Neural cell (in vitro differentiated cells): ENCODE measurements around the gene BMP7. TPM values are rescaled to one million over a fixed set of nuclear protein-coding genes. Genes with fewer than 3 reads are reported as not detected.

ENCODE experiments used
- H2AFZ ChIP-seq: fragments of 200-600, 300-800 bp; sonication (generic), shearing (Covaris generic); 2 replicates; pipeline ENCODE4 v1.6.0; 2014; ENCODE audit warnings: low read depth, mild to moderate bottlenecking, antibody characterized with exemption, low read length, moderate library complexity
- H3F3A ChIP-seq: fragments of 200-600 bp; shearing (Covaris generic); 2 replicates; pipeline ENCODE4 v1.6.1; 2016; ENCODE audit warnings: mild to moderate bottlenecking, moderate library complexity, mixed read lengths, antibody characterized with exemption, low read length; ENCODE audit not compliant: insufficient read depth, poor library complexity, severe bottlenecking
- H3K27ac ChIP-seq: fragments of 200-600, 300-800 bp; sonication (generic), shearing (Covaris generic); 2 replicates; pipeline ENCODE4 v1.5.1; 2014; ENCODE audit warnings: mild to moderate bottlenecking, low read length, moderate library complexity
- H3K27me3 ChIP-seq: fragments of 300-800, 200-600 bp; sonication (generic), shearing (Covaris generic); 2 replicates; pipeline ENCODE4 v1.6.0; 2014; ENCODE audit warnings: mild to moderate bottlenecking, low read depth, low read length, moderate library complexity; ENCODE audit not compliant: insufficient read depth
- H3K36me3 ChIP-seq: fragments of 300-800, 200-600 bp; sonication (generic), shearing (Covaris generic); 2 replicates; pipeline ENCODE4 v1.5.1; 2014; ENCODE audit warnings: mild to moderate bottlenecking, antibody characterized with exemption, low read length, moderate library complexity; ENCODE audit not compliant: insufficient read depth
- H3K4me2 ChIP-seq: fragments of 300-800, 200-600 bp; sonication (generic), shearing (Covaris generic); 2 replicates; pipeline ENCODE4 v1.6.0; 2014; ENCODE audit warnings: mild to moderate bottlenecking, low read length
- H3K4me3 ChIP-seq: fragments of 300-800, 200-600 bp; sonication (generic), shearing (Covaris generic); 2 replicates; pipeline ENCODE4 v1.5.1; 2014; ENCODE audit warnings: mild to moderate bottlenecking, low read length, moderate library complexity
- H3K79me2 ChIP-seq: fragments of 200-600 bp; shearing (Covaris generic); replicated peaks from 2 replicates; pipeline ENCODE4 v1.6.0; 2014; ENCODE audit warnings: mild to moderate bottlenecking, low read length, moderate library complexity; ENCODE audit not compliant: insufficient read depth
- H3K9ac ChIP-seq: fragments of 300-800, 200-600 bp; sonication (generic), shearing (Covaris generic); 2 replicates; pipeline ENCODE4 v1.6.1; 2016; ENCODE audit warnings: mild to moderate bottlenecking, low read length, mixed read lengths
- H3K9me2 ChIP-seq: fragments of 200-600 bp; shearing (Covaris generic); 2 replicates; pipeline ENCODE4 v1.6.1; 2016; ENCODE audit warnings: mild to moderate bottlenecking, low read length, mixed read lengths; ENCODE audit not compliant: insufficient read depth
- H3K9me3 ChIP-seq: fragments of 200-600, 300-800 bp; sonication (generic), shearing (Covaris generic); 2 replicates; pipeline ENCODE4 v1.6.1; 2016; ENCODE audit warnings: mild to moderate bottlenecking, mixed run types, low read length, moderate library complexity, mixed read lengths
- H4K20me1 ChIP-seq: fragments of 200-600 bp; shearing (Covaris generic); 2 replicates; pipeline ENCODE4 v1.6.1; 2016; ENCODE audit warnings: mild to moderate bottlenecking, mixed run types; ENCODE audit not compliant: insufficient read depth
- CTCF ChIP-seq: fragments of 450-650 bp; IDR thresholded peaks from 2 replicates; pipeline ENCODE4 v1.5.1; 2014; ENCODE audit warnings: antibody characterized with exemption, mild to moderate bottlenecking, moderate library complexity; ENCODE audit not compliant: poor library complexity, severe bottlenecking
- EP300 ChIP-seq: fragments of 450-650 bp; conservative IDR thresholded peaks from 2 replicates; pipeline ENCODE4 v1.6.1; 2014; ENCODE audit warnings: antibody characterized with exemption, mild to moderate bottlenecking, moderate library complexity; ENCODE audit not compliant: poor library complexity, severe bottlenecking
- EZH2 ChIP-seq: fragments of 200-600, 300-800 bp; shearing (Covaris generic), sonication (generic); IDR thresholded peaks from 2 replicates; pipeline ENCODE4 v1.6.1; 2014; ENCODE audit warnings: antibody characterized with exemption, low read length, borderline replicate concordance, mild to moderate bottlenecking; ENCODE audit not compliant: insufficient read depth, poor library complexity, severe bottlenecking
- MXI1 ChIP-seq: fragments of 450-650 bp; conservative IDR thresholded peaks from 2 replicates; pipeline ENCODE4 v1.6.1; 2014; ENCODE audit warnings: antibody characterized with exemption, mild to moderate bottlenecking; ENCODE audit not compliant: poor library complexity, severe bottlenecking
- POLR2AphosphoS5 ChIP-seq: IDR thresholded peaks from 2 replicates; pipeline ENCODE4 v1.6.1; 2012
- RAD21 ChIP-seq: fragments of 450-650 bp; conservative IDR thresholded peaks from 2 replicates; pipeline ENCODE4 v1.6.1; 2014; ENCODE audit warnings: antibody characterized with exemption, mild to moderate bottlenecking, moderate library complexity
- REST ChIP-seq: IDR thresholded peaks from 2 replicates; pipeline ENCODE4 v1.6.1; 2012; ENCODE audit warnings: borderline replicate concordance
- SMC3 ChIP-seq: fragments of 450-650 bp; conservative IDR thresholded peaks from 2 replicates; pipeline ENCODE4 v1.6.1; 2014; ENCODE audit warnings: antibody characterized with exemption, mild to moderate bottlenecking, moderate library complexity; ENCODE audit not compliant: poor library complexity
- TAF1 ChIP-seq: IDR thresholded peaks from 2 replicates; pipeline ENCODE4 v1.6.1; 2012; ENCODE audit warnings: low read depth
- polyA plus RNA-seq: library from polyadenylated mRNA; depleted of rRNA; stranded (reverse); fragments of >200 nt; gene quantifications from 2 replicates; pipeline ENCODE4 v1.2.3, GENCODE V29; 2014

Gene BMP7
- polyA plus RNA-seq, 1 donor from 2014 or later: 3.6 TPM

- no peaks in the 10 kb centered on the region for H3K27me3 ChIP-seq
Observed at GRCh38 chr20:57202309-57202708, 64.1 kb downstream of the BMP7 start.

DNA sequence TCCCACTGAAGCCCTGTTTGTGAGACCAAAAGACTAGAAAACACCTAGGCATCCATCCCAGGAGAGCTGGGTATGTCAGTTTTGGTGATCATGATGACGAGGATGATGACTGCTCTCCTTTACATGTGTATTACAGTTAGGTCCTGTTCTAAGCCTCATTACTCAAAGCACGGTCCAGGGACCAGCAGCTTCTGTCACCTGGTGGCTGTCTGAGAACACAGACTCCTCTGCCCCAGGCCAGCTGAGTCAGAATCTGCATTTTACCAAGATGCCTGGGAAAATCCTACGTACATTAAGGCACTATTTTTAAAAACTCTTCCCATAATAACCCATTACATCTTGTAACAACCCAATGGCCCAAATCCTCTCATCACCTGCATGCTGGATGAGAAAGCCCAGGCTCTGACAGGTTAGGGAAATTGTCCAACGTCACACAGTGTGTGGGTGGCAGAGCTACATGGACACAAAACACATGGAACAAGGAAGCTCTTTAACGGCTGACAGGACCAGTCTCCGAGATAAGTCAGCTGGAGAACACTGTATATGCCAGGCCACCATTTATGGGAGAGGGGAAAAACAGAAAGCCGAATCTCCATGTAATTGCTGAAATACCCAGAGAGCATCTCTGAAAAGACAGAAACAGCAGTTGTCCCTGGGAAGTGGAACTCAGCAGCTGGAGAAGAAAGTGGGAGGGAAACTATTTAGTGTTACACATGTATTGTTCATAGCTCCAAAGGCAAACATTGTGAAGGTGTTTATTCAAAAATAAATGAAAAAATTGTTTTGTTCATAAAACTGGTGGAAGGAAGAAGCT lies 65.4 kb downstream of the BMP7 start:
- Histone ChIP-seq H3K4me3 (no peak overlapping the region), H3K79me2 (no peaks in the 10 kb centered on the region), H3K4me2 (no peak overlapping the region), H2AFZ (no peak overlapping the region), H3K27me3 (no peaks in the 10 kb centered on the region), H3K9me3 (no peaks in the 10 kb centered on the region), H3F3A (no peaks in the 10 kb centered on the region), H3K36me3 (no peaks in the 10 kb centered on the region), H3K9ac (no peak overlapping the region), H4K20me1 (no peaks in the 10 kb centered on the region), H3K9me2 (no peaks in the 10 kb centered on the region), H3K27ac (no peak overlapping the region)
- TF ChIP-seq POLR2AphosphoS5 (no peak), EZH2 (no peak), CTCF (no peak), SMC3 (no peak), EP300 (no peak)

More at GRCh38 chr20:57202309-57202708, 64.1 kb downstream of the BMP7 start:
- TF ChIP-seq TAF1 (no peak), REST (no peak), MXI1 (no peak), EP300 (no peak), EZH2 (no peak), POLR2AphosphoS5 (no peak), SMC3 (no peak), CTCF (no peak), RAD21 (no peak)
- H3K36me3 ChIP-seq: no peaks in the 10 kb centered on the region
- H2AFZ ChIP-seq: no peak overlapping the region
- no peaks in the 10 kb centered on the region for H4K20me1 ChIP-seq
- no peaks in the 10 kb centered on the region for H3F3A ChIP-seq
- no peaks in the 10 kb centered on the region for H3K9me3 ChIP-seq
- H3K79me2 ChIP-seq: no peaks in the 10 kb centered on the region
- H3K4me3 ChIP-seq: no peak overlapping the region
- no peak overlapping the region for H3K4me2 ChIP-seq
- no peak overlapping the region for H3K9ac ChIP-seq
- no peaks in the 10 kb centered on the region for H3K9me2 ChIP-seq
- H3K27ac ChIP-seq: no peak overlapping the region
